T-cell (primary cell): ENCODE measurements around the gene MT1F. TPM values are rescaled to one million over a fixed set of nuclear protein-coding genes. Genes with fewer than 3 reads are reported as not detected.
"Not testable (repeated sequence)": the region's sequence is repeated elsewhere in the genome, so short reads cannot be mapped to it uniquely, and the experiment has no call there.

Experiments
- ATAC-seq, 4 experiments: fragments of 200-7000 bp in 3 of 4; fragments of 150-1000 bp in 1 of 4; cut with Tn5 transposase; replicated peaks in 1 of 4; 1 replicate in 3 of 4; 2 replicates in 1 of 4; pipeline ENCODE4 v1.10.0; 2021; ENCODE audit warnings: moderate library complexity in 3 of 4, mild to moderate bottlenecking in 2 of 4, moderate number of reproducible peaks in 1 of 4
- CTCF ChIA-PET, 2 donors: fragments of 300-600 bp; sonication (Branson Sonifier 250); formaldehyde crosslinking; loops; one replicate each; lab custom pipeline; 2022; ENCODE audit warnings: antibody characterized with exemption in 2 of 2; lab: Charles Lee
- POLR2A ChIA-PET, 2 donors: fragments of 300-600 bp; sonication (Branson Sonifier 250); formaldehyde crosslinking; loops; one replicate each; lab custom pipeline; 2022; ENCODE audit warnings: antibody characterized with exemption in 2 of 2; lab: Charles Lee
- DNase-seq, 35 experiments: peaks; one replicate each; pipeline versions ENCODE4 v3.0.0 to v3.0.0-alpha.2; 2013 to 2023
- H3K27ac ChIP-seq: one replicate; pipeline ENCODE4 v1.5.1; 2013; ENCODE audit warnings: low read length
- H3K27me3 ChIP-seq, 2 experiments: replicated peaks in 1 of 2; 1 replicate in 1 of 2; 2 replicates in 1 of 2; pipeline versions ENCODE4 v1.6.1 to v1.7.0; 2013; ENCODE audit warnings: low read length in 1 of 2, mixed read lengths in 1 of 2; ENCODE audit not compliant: control insufficient read depth in 2 of 2, insufficient read depth in 2 of 2; ENCODE audit errors: extremely low read depth in 1 of 2
- H3K36me3 ChIP-seq, 2 donors: 1 replicate in 1 of 2; 2 replicates in 1 of 2; pipeline versions ENCODE4 v1.6.1 to v1.7.0; 2013; ENCODE audit warnings: low read length in 1 of 2; ENCODE audit not compliant: control insufficient read depth in 2 of 2, insufficient read depth in 1 of 2; ENCODE audit errors: extremely low read depth in 1 of 2
- H3K4me1 ChIP-seq, 2 experiments: 1 replicate in 1 of 2; 2 replicates in 1 of 2; pipeline versions ENCODE4 v1.6.1 to v1.7.0; 2013; ENCODE audit warnings: low read length in 2 of 2, mixed read lengths in 1 of 2; ENCODE audit not compliant: insufficient read depth in 2 of 2, control insufficient read depth in 1 of 2; ENCODE audit errors: extremely low read depth in 1 of 2
- H3K4me3 ChIP-seq, 2 donors: 1 replicate in 1 of 2; 2 replicates in 1 of 2; pipeline versions ENCODE4 v1.5.1 to v1.7.0; 2013; ENCODE audit warnings: mild to moderate bottlenecking in 2 of 2, low read length in 1 of 2, moderate library complexity in 1 of 2; ENCODE audit not compliant: control insufficient read depth in 1 of 2; ENCODE audit errors: extremely low read depth in 1 of 2
- H3K9me3 ChIP-seq: 2 replicates; pipeline ENCODE4 v1.7.0; 2013
- H3K27ac Mint-ChIP-seq, 2 donors: one replicate each; pipeline ENCODE4 v1.8.0; 2020 to 2021; ENCODE audit warnings: mild to moderate bottlenecking in 2 of 2, mixed read lengths in 2 of 2
- H3K27me3 Mint-ChIP-seq, 2 donors: one replicate each; pipeline ENCODE4 v1.8.0; 2021 to 2022; ENCODE audit warnings: mixed read lengths in 2 of 2
- H3K36me3 Mint-ChIP-seq: one replicate; pipeline ENCODE4 v1.8.0; 2021; ENCODE audit warnings: mixed read lengths
- H3K4me1 Mint-ChIP-seq, 3 donors: one replicate each; pipeline ENCODE4 v1.8.0; 2020 to 2022; ENCODE audit warnings: mixed read lengths in 3 of 3, mild to moderate bottlenecking in 1 of 3
- H3K4me3 Mint-ChIP-seq, 3 donors: one replicate each; pipeline ENCODE4 v1.8.0; 2020 to 2022; ENCODE audit warnings: mild to moderate bottlenecking in 3 of 3, mixed read lengths in 3 of 3, moderate library complexity in 3 of 3
- H3K9me3 Mint-ChIP-seq, 3 donors: one replicate each; pipeline ENCODE4 v1.8.0; 2020 to 2022; ENCODE audit warnings: mixed read lengths in 3 of 3
- WGBS: methylation state at CpG from one replicate; pipeline ENCODE4 v1.1.5; 2013; ENCODE audit warnings: missing lambda C conversion rate; ENCODE audit not compliant: insufficient coverage; 5-methylcytosine and 5-hydroxymethylcytosine counted together
- total RNA-seq, 35 experiments: library from RNA in 6 of 35; stranded (reverse) in 6 of 35; fragments of 120-200 nt in 1 of 35; gene quantifications; one replicate each; pipeline versions ENCODE4 v1.2.1 to v1.2.4 and lab custom pipeline; 2013 to 2026

The MT1F gene
- total RNA-seq, 5 donors from 2014 or later (not counting 1 experiment from before 2014, with no cell fraction given): 5.3 to 14.3 (median 9.3) TPM

- H3K4me1 ChIP-seq: peaks cover 3 to 13% of the 10 kb centered on the region in 2 experiments
- DNase-seq (peak in 24 of 35 experiments; percentile 18 to 68 (median 43)), ATAC-seq (peak; percentile 90 to 99 (median 94))
- Mint-ChIP-seq H3K27me3 (peaks cover 0 to 22% of the 10 kb centered on the region in 2 donors), H3K9me3 (no peaks in the 10 kb centered on the region), H3K27ac (no peak overlapping the region), H3K4me1 (peaks cover 12 to 15% (median 13%) of the 10 kb centered on the region in 3 donors), H3K4me3 (peak overlapping the region; percentile 17 to 75 (median 49)), H3K36me3 (no peaks in the 10 kb centered on the region)
- H3K4me3 ChIP-seq: peak overlapping the region; percentile 34 to 52
- H3K27me3 ChIP-seq: peaks cover 17 to 18% of the 10 kb centered on the region in 2 experiments
- POLR2A ChIA-PET: no interaction called here
- H3K36me3 ChIP-seq: no peaks in the 10 kb centered on the region
- H3K9me3 ChIP-seq: no peaks in the 10 kb centered on the region
- CTCF ChIA-PET: interaction anchor here in 1 of 2 donors (0.6 kb wide), 1 partner anchor 22 kb away, joined by 3 read pairs; no protein-coding TSS in a partner anchor
- WGBS: 6% methylated on average over 36 of the region's 41 CpGs
- no peak overlapping the region for H3K27ac ChIP-seq
Observed at GRCh38 chr16:56617212-56618085, 40.3 kb upstream of the MT1F start.

- no peak overlapping the region for H3K27ac ChIP-seq
- Mint-ChIP-seq H3K27ac (no peak overlapping the region), H3K36me3 (no peaks in the 10 kb centered on the region), H3K4me3 (peak overlapping the region in 1 of 3 donors; percentile 75), H3K4me1 (peaks cover 12 to 15% (median 12%) of the 10 kb centered on the region in 3 donors), H3K27me3 (peaks cover 0 to 22% of the 10 kb centered on the region in 2 donors), H3K9me3 (no peaks in the 10 kb centered on the region)
- WGBS: 88% methylated on average over 5 of the region's 6 CpGs
- CTCF ChIA-PET: interaction anchor here in 1 of 2 donors (0.6 kb wide), 1 partner anchor 21 kb away, joined by 3 read pairs; no protein-coding TSS in a partner anchor
- H3K9me3 ChIP-seq: no peaks in the 10 kb centered on the region
- H3K4me3 ChIP-seq: no peak overlapping the region
- ATAC-seq (no peak), DNase-seq (no peak)
- peaks cover 3 to 13% of the 10 kb centered on the region in 2 experiments for H3K4me1 ChIP-seq
- POLR2A ChIA-PET: no interaction called here
- H3K27me3 ChIP-seq: peaks cover 17 to 18% of the 10 kb centered on the region in 2 experiments
- H3K36me3 ChIP-seq: no peaks in the 10 kb centered on the region
Observed at GRCh38 chr16:56618138-56618537, 39.6 kb upstream of the MT1F start.

- CTCF ChIA-PET: interaction anchor here in 1 of 2 donors (0.6 kb wide), 1 partner anchor 35 kb away, joined by 3 read pairs; no protein-coding TSS in a partner anchor
Observed at GRCh38 chr16:56620339-56620897, 37.3 kb upstream of the MT1F start.

DNA sequence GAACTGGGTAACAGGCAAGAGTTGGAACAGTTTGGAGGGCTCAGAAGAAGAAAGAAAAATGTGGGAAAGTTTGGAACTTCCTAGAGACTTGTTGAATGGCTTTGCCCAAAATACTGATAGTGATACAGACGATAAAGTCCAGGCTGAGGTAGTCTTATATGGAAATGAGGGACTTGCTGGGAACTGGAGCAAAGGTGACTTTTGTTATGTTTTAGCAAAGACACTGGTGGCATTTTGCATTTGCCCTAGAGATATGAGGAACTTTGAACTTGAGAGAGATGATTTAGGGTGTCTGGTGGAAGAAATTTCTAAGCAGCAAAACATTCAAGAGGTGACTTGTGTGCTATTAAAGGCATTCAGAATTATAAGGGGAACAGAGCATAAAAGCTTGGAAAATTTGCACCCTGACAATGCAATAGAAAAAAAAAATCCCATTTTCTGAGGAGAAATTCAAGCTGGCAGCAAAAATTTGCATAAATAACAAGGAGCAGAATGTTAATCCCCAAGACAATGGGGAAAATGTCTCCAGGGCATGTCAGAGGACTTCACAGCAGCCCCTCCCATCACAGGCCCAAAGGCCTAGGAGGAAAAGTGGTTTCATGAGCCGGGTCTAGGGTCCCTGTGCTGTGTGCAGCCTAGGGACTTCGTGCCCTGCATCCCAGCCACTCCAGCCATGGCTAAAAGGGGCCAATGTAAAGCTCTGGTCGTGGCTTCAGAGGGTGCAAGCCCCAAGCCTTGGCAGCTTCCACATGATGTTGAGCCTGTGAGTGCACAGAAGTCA is 35.9 kb upstream of the MT1F start:
- H3K27me3 ChIP-seq: peaks cover 19 to 31% of the 10 kb centered on the region in 2 experiments
- not testable (repeated sequence) for H3K9me3 ChIP-seq, H3K36me3 ChIP-seq, H3K27ac ChIP-seq, H3K36me3 Mint-ChIP-seq, H3K4me3 ChIP-seq, ATAC-seq, H3K27ac Mint-ChIP-seq, H3K4me3 Mint-ChIP-seq, DNase-seq, H3K9me3 Mint-ChIP-seq
- H3K27me3 Mint-ChIP-seq: peaks cover 0 to 27% of the 10 kb centered on the region in 2 donors
- ChIA-PET CTCF (interaction anchor here in 1 of 2 donors (0.6 kb wide), 1 partner anchor 303 kb away, joined by 3 read pairs; no protein-coding TSS in a partner anchor), POLR2A (interaction anchor here in 1 of 2 donors (0.6 kb wide), 1 partner anchor 12 kb away, joined by 3 read pairs; no protein-coding TSS in a partner anchor)
- WGBS: 88% methylated on average over 4 of the region's 4 CpGs
- peaks cover 21 to 22% (median 22%) of the 10 kb centered on the region in 3 donors for H3K4me1 Mint-ChIP-seq
- H3K4me1 ChIP-seq: peaks cover 3 to 32% of the 10 kb centered on the region in 2 experiments

More at GRCh38 chr16:56620339-56620897, 37.3 kb upstream of the MT1F start:
- no peak overlapping the region for H3K4me3 Mint-ChIP-seq
- no peak overlapping the region for H3K27ac Mint-ChIP-seq
- Histone ChIP-seq H3K4me3 (no peak overlapping the region), H3K27me3 (peaks cover 20 to 21% of the 10 kb centered on the region in 2 experiments), H3K36me3 (no peaks in the 10 kb centered on the region), H3K9me3 (no peaks in the 10 kb centered on the region), H3K27ac (no peak overlapping the region), H3K4me1 (peaks cover 3 to 21% of the 10 kb centered on the region in 2 experiments)
- ATAC-seq: no peak
- POLR2A ChIA-PET: interaction anchor here (0.5 to 0.7 kb wide), 2 partner anchors 41 to 154 kb away, joined by 3 to 4 read pairs; no protein-coding TSS in a partner anchor
- 98% methylated on average over 4 of the region's 8 CpGs for WGBS
- peaks cover 17 to 19% (median 18%) of the 10 kb centered on the region in 3 donors for H3K4me1 Mint-ChIP-seq
- peaks cover 0 to 27% of the 10 kb centered on the region in 2 donors for H3K27me3 Mint-ChIP-seq
- DNase-seq: no peak
- no peaks in the 10 kb centered on the region for H3K9me3 Mint-ChIP-seq
- no peaks in the 10 kb centered on the region for H3K36me3 Mint-ChIP-seq

GRCh38 chr16:56623184-56623583 is 34.6 kb upstream of the MT1F start:
- H3K27ac ChIP-seq, H3K36me3 ChIP-seq, H3K36me3 Mint-ChIP-seq, H3K4me3 ChIP-seq, H3K9me3 ChIP-seq, DNase-seq, H3K9me3 Mint-ChIP-seq, ATAC-seq, H3K4me3 Mint-ChIP-seq, H3K27ac Mint-ChIP-seq: not testable (repeated sequence)
- peaks cover 13 to 18% (median 16%) of the 10 kb centered on the region in 3 donors for H3K4me1 Mint-ChIP-seq
- WGBS: no CpG with 5 or more reads among the region's 5 CpGs
- CTCF ChIA-PET: interaction anchor here in 1 of 2 donors (0.6 to 1.1 kb wide), 3 partner anchors 10 to 605 kb away, joined by 3 read pairs; no protein-coding TSS in a partner anchor
- Histone ChIP-seq H3K27me3 (peaks cover 16 to 22% of the 10 kb centered on the region in 2 experiments), H3K4me1 (peaks cover 0 to 21% of the 10 kb centered on the region in 2 experiments)
- H3K27me3 Mint-ChIP-seq: peaks cover 0 to 21% of the 10 kb centered on the region in 2 donors
- POLR2A ChIA-PET: interaction anchor here in 1 of 2 donors (0.6 to 1.1 kb wide), 2 partner anchors 13 to 60 kb away, joined by 3 to 4 read pairs; no protein-coding TSS in a partner anchor
